HL-60 (cell line): ENCODE measurements around the gene THSD7B.

Experiments
- DNase-seq, 2 experiments: peaks; one replicate each; pipeline ENCODE4 v3.0.0-alpha.2; 2010 to 2020; ENCODE audit warnings: low read depth in 1 of 2, low spot score in 1 of 2
- H3K27ac ChIP-seq: fragments of 250-450 bp; sonication (Bioruptor Pico); replicated peaks from 2 replicates; pipeline ENCODE4 v1.5.1; 2020; ENCODE audit warnings: mild to moderate bottlenecking, moderate library complexity
- H3K27me3 ChIP-seq: fragments of 250-450 bp; sonication (Bioruptor Pico); 2 replicates; pipeline ENCODE4 v1.5.1; 2021; ENCODE audit warnings: mild to moderate bottlenecking, moderate library complexity; ENCODE audit not compliant: insufficient read depth, poor library complexity, severe bottlenecking
- H3K4me3 ChIP-seq: replicated peaks from 2 replicates; pipeline ENCODE4 v1.5.1; 2011; ENCODE audit warnings: mild to moderate bottlenecking, control low read depth, low read length; ENCODE audit not compliant: insufficient read depth
- CTCF ChIP-seq: IDR thresholded peaks from one replicate; pipeline ENCODE4 v1.5.1; 2011; ENCODE audit warnings: low read length, control low read depth, inconsistent platforms; ENCODE audit not compliant: insufficient read depth
- GABPA ChIP-seq: IDR thresholded peaks from 2 replicates; pipeline ENCODE4 v1.6.1; 2012; ENCODE audit warnings: low read depth
- POLR2AphosphoS5 ChIP-seq: IDR thresholded peaks from 2 replicates; pipeline ENCODE4 v1.6.1; 2012; ENCODE audit warnings: low read depth
- SPI1 ChIP-seq: IDR thresholded peaks from 2 replicates; pipeline ENCODE4 v1.6.1; 2012; ENCODE audit warnings: low read depth, mild to moderate bottlenecking, borderline replicate concordance
- TF ChIP-seq, protein P1 (sequence below): IDR thresholded peaks from 2 replicates; pipeline ENCODE4 v1.6.1; 2012; ENCODE audit warnings: low read depth; ENCODE audit not compliant: insufficient replicate concordance

THSD7B gene

GRCh38 chr2:137173463-137173862, 408.1 kb downstream of the THSD7B start:
- Histone ChIP-seq H3K4me3 (no peak overlapping the region), H3K27me3 (no peaks in the 10 kb centered on the region), H3K27ac (no peak overlapping the region)
- no peak for DNase-seq
- TF ChIP-seq POLR2AphosphoS5 (no peak), SPI1 (no peak), CTCF (no peak), GABPA (no peak)
- TF ChIP-seq, protein P1, sequence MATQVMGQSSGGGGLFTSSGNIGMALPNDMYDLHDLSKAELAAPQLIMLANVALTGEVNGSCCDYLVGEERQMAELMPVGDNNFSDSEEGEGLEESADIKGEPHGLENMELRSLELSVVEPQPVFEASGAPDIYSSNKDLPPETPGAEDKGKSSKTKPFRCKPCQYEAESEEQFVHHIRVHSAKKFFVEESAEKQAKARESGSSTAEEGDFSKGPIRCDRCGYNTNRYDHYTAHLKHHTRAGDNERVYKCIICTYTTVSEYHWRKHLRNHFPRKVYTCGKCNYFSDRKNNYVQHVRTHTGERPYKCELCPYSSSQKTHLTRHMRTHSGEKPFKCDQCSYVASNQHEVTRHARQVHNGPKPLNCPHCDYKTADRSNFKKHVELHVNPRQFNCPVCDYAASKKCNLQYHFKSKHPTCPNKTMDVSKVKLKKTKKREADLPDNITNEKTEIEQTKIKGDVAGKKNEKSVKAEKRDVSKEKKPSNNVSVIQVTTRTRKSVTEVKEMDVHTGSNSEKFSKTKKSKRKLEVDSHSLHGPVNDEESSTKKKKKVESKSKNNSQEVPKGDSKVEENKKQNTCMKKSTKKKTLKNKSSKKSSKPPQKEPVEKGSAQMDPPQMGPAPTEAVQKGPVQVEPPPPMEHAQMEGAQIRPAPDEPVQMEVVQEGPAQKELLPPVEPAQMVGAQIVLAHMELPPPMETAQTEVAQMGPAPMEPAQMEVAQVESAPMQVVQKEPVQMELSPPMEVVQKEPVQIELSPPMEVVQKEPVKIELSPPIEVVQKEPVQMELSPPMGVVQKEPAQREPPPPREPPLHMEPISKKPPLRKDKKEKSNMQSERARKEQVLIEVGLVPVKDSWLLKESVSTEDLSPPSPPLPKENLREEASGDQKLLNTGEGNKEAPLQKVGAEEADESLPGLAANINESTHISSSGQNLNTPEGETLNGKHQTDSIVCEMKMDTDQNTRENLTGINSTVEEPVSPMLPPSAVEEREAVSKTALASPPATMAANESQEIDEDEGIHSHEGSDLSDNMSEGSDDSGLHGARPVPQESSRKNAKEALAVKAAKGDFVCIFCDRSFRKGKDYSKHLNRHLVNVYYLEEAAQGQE = no peak

- DNase-seq = no peak
- TF ChIP-seq GABPA (no peak), CTCF (no peak), POLR2AphosphoS5 (no peak), SPI1 (no peak)
- TF ChIP-seq, protein P1 = no peak
- Histone ChIP-seq H3K27me3 (no peaks in the 10 kb centered on the region), H3K27ac (no peak overlapping the region), H3K4me3 (no peak overlapping the region)
Measured at GRCh38 chr2:137175246-137175645, 409.9 kb downstream of the THSD7B start.

- no peak overlapping the region for H3K4me3 ChIP-seq
- no peaks in the 10 kb centered on the region for H3K27me3 ChIP-seq
- no peak overlapping the region for H3K27ac ChIP-seq
- DNase-seq = peak in 1 of 2 experiments; percentile 86
- no peak for TF ChIP-seq GABPA
- no peak for TF ChIP-seq CTCF
- TF ChIP-seq, protein P1 = no peak
- no peak for TF ChIP-seq POLR2AphosphoS5
- TF ChIP-seq SPI1 = no peak
Measured at GRCh38 chr2:137178951-137179377, 413.6 kb downstream of the THSD7B start.
